Pulmonary artery endothelial cell (primary cell): ENCODE data around the gene FOS. TPM values are rescaled to one million over a fixed set of nuclear protein-coding genes. Genes with fewer than 3 reads are reported as not detected.
A peak's percentile ranks its signal among the peaks of the same experiment; 100 is the strongest.
"Not testable (repeated sequence)": the region's sequence is repeated elsewhere in the genome, so short reads cannot be mapped to it uniquely, and the experiment has no call there.

Source experiments
- DNase-seq: peaks from one replicate; pipeline ENCODE4 v3.0.0-alpha.2; 2011; ENCODE audit warnings: low read depth, low spot score
- total RNA-seq: library from RNA; depleted of rRNA; stranded (reverse); fragments of >200 nt; gene quantifications from 2 replicates; pipeline ENCODE4 v1.2.3, GENCODE V29; 2014

Gene FOS
- total RNA-seq, 1 donor from 2014 or later, result 3.0 TPM

DNA sequence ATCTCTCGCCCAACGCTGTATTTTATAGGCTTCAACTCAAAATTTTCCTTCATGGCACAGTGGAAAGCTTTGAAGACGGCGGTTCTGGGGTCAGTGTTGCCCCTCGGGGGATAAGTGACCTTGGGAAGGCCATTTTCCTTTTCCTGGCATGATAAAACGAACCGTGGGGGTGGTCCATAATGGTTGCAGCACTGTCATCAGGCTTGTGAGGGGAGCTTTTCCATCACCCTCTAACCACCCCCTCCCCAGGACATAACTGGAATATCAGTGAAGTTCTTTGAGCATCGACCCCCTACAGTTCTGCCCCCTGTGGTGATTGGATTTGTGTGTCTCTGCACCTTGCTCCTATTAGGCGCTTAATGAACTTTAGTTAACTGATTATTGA lies 16.0 kb downstream of the FOS start:
- no peak for DNase-seq

GRCh38 chr14:75295061-75295461 lies 16.4 kb downstream of the FOS start:
- DNase-seq, result no peak

DNA sequence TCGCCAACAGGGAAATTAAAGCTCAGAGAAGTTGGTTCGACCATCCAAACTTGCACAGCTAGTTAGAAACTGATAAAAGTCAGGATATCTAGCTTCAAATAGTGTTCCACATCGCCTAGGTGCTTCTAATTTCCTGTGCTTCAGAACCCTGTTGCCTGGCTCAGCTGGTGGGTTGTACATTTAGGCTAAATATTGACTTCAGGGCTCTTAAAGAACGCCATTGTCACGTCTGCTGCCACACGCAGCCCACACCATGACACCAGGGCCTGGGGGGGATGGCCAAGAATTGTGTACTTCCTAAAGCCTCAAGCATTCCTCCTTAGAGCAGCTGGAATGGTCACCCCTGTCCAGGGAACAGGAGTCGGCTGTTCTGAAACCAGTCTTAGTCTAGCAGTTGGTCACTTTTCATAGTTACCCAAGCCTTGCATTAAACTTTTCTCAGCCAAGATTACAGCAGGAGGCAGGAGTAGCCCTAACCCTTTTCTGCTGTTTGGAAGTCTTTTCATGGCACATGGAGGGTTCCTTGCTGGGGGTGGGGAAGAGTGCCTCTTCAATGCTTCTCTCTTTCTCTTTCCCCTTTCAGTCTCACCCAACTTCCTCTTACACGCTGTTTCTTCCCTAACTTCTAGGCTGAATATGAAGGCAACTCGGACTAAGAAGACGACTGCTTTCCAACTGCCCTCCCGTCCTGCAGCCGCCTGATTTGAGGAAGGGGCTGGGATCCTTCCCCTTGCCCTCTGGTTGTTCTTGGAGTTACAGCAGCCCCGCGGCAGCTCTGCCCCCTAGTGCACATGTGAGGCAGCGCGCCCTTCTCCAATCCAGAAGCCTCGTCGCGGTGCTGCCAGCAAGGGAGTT lies 17.1 kb downstream of the FOS start:
- DNase-seq, result no peak

- no peak for DNase-seq
These were observed 18.9 kb downstream of the FOS start for GRCh38 chr14:75297411-75298040.

DNA sequence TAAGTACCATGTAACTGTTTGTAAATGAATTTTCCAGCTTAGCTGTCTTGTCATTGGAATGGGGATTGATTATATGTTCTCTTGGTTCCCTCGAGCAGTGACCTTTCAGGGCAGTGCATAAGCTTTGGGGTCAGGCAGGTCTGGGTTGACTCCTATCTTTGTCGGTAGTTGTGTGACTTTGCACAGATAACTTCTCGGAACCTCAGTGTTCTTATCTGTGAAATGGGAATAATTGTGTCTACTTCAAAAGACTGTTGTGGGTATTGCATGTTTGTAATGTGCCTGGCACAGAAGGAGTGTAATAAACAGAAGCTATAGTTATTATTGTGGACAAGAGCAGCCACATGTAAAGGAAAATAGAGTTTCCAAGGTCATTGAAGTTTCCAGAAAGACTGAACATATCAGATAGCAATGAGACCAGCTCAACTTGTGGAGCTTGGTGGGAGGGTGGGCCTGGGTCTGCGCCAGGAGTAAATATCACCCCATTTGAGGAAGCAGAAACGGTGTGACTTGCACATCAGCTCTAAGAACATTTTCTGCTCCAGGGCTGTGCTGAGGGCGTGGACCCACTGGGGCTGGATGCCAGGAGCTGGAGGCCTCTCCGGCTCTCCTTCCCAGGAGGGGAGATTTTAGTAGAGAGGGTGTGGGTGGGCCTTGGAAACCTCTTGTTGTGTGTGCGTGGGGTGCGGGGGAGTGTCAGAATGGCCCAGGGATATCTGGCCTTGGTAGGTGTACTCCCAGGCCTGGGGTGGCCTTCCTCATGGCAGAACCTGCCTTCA lies 19.7 kb downstream of the FOS start:
- DNase-seq, result no peak

- DNase-seq, result no peak
These were observed 20.4 kb downstream of the FOS start for GRCh38 chr14:75299059-75299458.

DNA sequence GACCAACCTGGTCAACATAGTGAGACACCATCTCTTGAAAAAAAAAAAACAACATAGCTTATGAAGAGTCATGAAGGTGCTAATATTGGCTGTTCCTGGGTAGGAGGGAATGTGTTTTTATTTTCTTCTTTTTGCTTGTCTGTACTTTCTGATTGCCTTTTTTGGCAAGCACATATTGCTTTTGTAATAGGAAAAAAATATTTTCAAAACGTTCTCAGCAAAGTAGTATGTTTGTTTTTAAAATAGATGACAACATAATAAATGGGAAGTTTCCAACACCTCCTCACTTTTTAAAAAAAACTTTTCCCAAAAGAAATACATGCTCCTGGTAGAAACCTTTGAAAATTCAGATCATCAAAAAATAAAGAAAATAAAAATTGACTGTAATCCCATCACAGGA lies 20.9 kb downstream of the FOS start:
- DNase-seq, result no peak

DNA sequence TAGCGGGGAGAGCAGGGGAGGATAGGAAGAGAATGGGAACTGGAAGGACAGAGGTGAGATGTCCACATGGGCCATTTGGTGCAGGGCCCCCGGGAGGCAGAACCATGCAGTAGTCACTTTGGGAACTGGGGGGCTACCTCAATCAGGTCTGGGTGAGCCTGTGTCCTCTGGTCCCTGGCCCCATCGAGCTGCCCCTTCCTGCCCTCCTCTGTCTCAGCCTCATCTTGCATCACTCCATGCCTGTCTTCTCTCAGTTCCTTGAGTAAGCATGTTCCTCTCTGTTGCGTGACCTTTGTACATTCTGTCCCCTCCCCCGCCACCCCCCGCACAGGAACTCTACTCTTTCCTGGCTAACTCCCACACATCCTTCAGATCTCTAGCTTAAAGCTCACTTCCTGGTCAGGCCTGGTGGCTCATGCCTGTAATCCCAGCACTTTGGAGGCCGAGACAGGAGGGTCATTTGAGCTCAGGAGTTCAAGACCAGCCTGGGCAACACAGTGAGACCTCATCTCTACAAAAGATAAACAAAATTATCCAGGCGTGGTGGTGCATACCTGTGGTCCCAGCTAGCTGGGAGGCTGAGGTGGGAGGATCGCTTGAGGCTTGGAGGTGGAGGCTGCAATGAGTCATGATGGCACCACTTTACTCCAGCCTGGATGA lies 23.2 kb downstream of the FOS start:
- no peak for DNase-seq

GRCh38 chr14:75303381-75303789 lies 24.8 kb downstream of the FOS start:
- DNase-seq, result no peak

GRCh38 chr14:75306410-75306809 lies 27.8 kb downstream of the FOS start:
- not testable (repeated sequence) for DNase-seq

DNA sequence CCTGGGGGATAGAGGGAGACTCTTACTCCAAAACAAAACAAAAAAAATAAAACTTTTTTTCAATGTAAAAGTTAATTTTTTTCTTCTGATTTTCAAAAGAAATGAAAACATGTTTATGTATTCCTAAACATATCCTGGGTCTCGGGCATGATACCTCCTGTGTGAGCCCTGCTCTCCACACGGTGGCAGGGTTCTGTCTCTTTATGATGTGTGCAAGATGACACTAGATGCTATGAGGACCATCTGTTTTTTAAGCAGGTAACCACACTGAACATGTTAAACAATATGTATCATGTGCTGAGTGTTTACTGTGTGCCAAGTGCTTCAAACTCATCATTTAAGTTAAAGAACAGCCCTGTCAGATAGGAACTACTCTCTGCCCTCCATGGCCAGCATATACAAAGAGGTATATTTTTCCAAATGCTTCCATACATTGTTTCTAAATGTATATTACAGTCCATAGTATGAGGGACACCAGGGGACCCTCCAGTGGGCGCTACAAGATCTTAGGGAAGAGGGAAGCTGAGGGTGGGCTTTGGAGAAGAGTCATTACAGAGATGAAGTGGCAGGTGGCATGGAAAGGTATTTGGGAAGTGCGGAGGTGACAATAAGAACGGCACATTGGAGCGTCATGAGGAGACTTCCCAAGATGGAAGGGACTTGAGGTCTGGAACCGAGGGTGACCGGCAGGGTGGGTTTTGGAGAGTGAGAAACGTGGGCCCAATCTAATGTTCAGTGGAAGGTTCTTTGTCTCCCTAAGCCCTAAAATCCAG lies 28.5 kb downstream of the FOS start:
- no peak for DNase-seq

DNA sequence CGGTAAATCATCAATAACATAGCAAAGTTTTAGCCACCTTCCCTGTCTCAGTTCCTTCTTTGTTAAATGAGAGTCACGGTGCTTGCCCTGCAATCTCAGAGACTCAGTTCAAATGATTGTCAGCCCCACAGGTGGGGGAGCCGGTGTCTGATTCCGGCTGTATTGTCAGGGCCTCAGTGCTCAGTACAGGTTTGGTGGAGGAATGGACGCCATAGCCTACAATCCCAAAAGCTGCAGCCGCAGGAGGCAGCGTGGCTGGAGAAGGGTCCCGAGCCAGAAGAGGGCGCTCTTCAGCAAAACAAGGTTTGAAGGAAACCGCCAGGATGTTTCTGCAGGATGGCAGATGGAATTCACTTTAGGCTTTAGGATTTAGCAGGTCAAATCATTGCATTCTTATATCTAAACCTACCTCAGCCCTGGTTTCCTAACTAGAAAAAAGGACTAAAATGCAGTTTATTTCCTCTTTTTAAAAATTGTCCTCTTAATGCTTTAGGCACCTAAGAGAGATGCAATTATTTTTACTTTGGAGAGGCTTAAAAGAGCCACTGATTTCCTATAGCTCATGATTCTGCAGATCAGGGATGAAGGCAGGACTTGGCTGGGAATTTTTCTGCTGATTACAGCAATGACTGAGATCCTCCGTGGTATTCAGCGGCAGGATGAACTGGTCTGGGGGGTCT lies 29.2 kb downstream of the FOS start:
- DNase-seq, result no peak

DNA sequence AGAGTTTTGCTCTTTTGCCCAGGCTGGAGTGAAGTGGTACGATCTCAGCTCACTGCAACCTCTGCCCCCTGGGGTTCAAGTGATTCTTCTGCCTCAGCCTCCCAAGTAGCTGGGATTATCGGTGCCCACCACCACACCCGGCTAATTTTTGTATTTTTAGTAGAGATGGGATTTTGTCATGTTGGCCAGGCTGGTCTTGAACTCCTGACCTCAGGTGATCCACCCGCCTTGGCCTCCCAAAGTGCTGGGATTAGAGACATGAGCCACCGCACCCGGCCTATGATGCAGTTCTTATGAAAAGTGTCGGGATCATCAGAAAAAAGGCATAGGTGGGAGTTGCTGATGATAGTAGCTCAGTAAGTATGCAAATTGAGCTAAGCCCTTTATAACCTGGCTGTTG lies 30.4 kb downstream of the FOS start:
- not testable (repeated sequence) for DNase-seq

DNA sequence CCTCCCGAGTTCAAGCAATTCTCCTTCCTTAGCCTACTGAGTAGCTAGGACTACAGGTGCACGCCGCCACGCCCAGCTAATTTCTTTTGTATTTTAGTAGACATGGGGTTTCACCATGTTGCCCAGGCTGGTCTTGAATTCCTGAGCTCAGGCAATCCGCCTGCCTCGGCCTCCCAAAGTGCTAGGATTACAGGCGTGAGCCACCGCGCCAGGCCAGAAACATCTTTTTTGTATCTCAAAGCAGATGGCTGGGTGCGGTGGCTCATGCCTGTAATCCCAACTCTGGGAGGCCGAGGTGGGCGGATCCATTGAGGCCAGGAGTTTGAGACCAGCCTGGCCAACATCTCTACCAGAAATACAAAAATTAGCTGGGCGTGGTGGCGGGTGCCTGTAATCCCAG lies 30.9 kb downstream of the FOS start:
- not testable (repeated sequence) for DNase-seq

- DNase-seq, result peak; percentile 81
These were observed 31.9 kb downstream of the FOS start for GRCh38 chr14:75310295-75311111.

DNA sequence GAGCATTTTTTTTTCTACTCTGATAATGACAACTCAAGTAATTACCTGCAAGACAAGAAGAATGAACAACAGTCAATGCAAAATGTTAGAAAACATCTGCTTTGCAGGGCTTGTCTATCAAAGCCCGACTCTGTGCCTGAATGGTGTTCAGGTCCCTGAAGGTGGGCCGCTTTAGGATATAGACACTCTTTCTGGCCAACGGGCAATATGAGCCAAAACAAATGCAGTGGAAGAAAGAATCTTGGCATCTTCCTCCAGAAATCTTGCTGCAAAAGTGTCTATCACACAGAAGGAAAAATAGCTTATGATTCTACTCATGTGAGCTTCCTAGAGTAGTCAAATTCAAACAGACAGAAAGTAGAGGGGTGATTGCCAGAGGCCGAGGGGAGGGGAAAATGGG lies 32.7 kb downstream of the FOS start:
- DNase-seq, result no peak

GRCh38 chr14:75312341-75312740 lies 33.7 kb downstream of the FOS start:
- no peak for DNase-seq

DNA sequence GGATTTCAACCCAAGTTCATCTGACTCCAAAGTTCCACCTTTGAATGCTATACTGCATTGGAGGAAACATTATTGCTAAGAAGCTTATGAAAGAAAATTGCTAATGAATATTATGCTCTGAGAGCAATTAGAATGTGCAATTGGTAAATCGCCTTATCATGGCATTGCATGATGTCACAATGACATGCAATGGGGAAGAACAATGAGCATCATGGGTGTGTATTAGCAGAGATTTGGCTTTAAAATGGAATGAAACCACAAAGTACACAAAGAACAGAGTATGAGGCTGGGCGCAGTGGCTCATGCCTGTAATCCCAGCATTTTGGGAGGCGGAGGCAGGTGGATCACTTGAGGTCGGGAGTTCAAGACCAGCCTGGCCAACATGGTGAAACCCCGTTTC lies 34.7 kb downstream of the FOS start:
- DNase-seq, result no peak

- no peak for DNase-seq
These were observed 36.5 kb downstream of the FOS start for GRCh38 chr14:75315144-75315543.

GRCh38 chr14:75317148-75317547 lies 38.5 kb downstream of the FOS start:
- no peak for DNase-seq
